Measurements from ENCODE around the gene ETV4. TPM values are rescaled to one million over a fixed set of nuclear protein-coding genes. Genes with fewer than 3 reads are reported as not detected.

Gene ETV4
- polyA plus RNA-seq, 1 donor from 2014 or later, result 0.61 TPM

- no peak overlapping the region for H3K27ac ChIP-seq (ENCODE audit: low read length)
- TF ChIP-seq EZH2 (IDR thresholded peaks at IDR 0.05; ENCODE audit: borderline replicate concordance, insufficient read depth, low read length, poor library complexity, severe bottlenecking) (no peak), MXI1 (conservative IDR thresholded peaks at IDR 0.05; ENCODE audit: poor library complexity, severe bottlenecking) (no peak), SMC3 (conservative IDR thresholded peaks at IDR 0.05; ENCODE audit: poor library complexity) (no peak), RAD21 (conservative IDR thresholded peaks at IDR 0.05) (no peak), CTCF (IDR thresholded peaks at IDR 0.05; ENCODE audit: poor library complexity, severe bottlenecking) (no peak), TAF1 (IDR thresholded peaks at IDR 0.05; ENCODE audit: low read depth) (no peak), POLR2AphosphoS5 (IDR thresholded peaks at IDR 0.05) (no peak), EP300 (conservative IDR thresholded peaks at IDR 0.05; ENCODE audit: poor library complexity, severe bottlenecking) (no peak), REST (IDR thresholded peaks at IDR 0.05; ENCODE audit: borderline replicate concordance) (no peak)
- no peak overlapping the region for H3K4me2 ChIP-seq (ENCODE audit: low read length)
- H3K27me3 ChIP-seq (ENCODE audit: insufficient read depth, low read depth, low read length), result no peaks in the 10 kb centered on the region
- H2AFZ ChIP-seq (ENCODE audit: low read depth, low read length), result no peak overlapping the region
- no peaks in the 10 kb centered on the region for H3K36me3 ChIP-seq (ENCODE audit: insufficient read depth, low read length)
- no peaks in the 10 kb centered on the region for H3K9me2 ChIP-seq (ENCODE audit: insufficient read depth, low read length)
- H3K79me2 ChIP-seq (replicated peaks; ENCODE audit: insufficient read depth, low read length), result peaks cover 11% of the 10 kb centered on the region
- H3K9ac ChIP-seq (ENCODE audit: low read length), result no peak overlapping the region
- H3K9me3 ChIP-seq (ENCODE audit: low read length), result no peaks in the 10 kb centered on the region
- no peaks in the 10 kb centered on the region for H3F3A ChIP-seq (ENCODE audit: insufficient read depth, low read length, poor library complexity, severe bottlenecking)
- H3K4me3 ChIP-seq (ENCODE audit: low read length), result no peak overlapping the region
- H4K20me1 ChIP-seq (ENCODE audit: insufficient read depth), result no peaks in the 10 kb centered on the region
Observed at GRCh38 chr17:43479948-43480347, 66.2 kb downstream of the ETV4 start.

Other genes with a start within 250 kb of the ETV4 start
- gene ARL4D, start 147.3 kb downstream of the ETV4 start, polyA plus RNA-seq, result 10.6 and 17.0 TPM in 2 replicates
- 19.4 and 20.7 TPM in 2 replicates for gene DHX8, start 62.4 kb downstream of the ETV4 start, polyA plus RNA-seq
- 0.50 TPM in 1 of 2 replicates, not detected in the other for gene MEOX1, start 115.6 kb upstream of the ETV4 start, polyA plus RNA-seq
- gene SOST, start 212.5 kb upstream of the ETV4 start, polyA plus RNA-seq, result 0.10 TPM in 1 of 2 replicates, not detected in the other
- gene DUSP3, start 232.6 kb upstream of the ETV4 start, polyA plus RNA-seq, result 38.7 and 38.8 TPM in 2 replicates
- gene CFAP97D1, start 234.1 kb upstream of the ETV4 start, polyA plus RNA-seq, result 0.09 TPM in 1 of 2 replicates, not detected in the other

Data from neural cell (in vitro differentiated cells).